ENCODE measurements around the gene KIAA0232.

The KIAA0232 gene

GRCh38 chr4:6892909-6893202, 110.3 kb downstream of the KIAA0232 start:
- no peaks in the 10 kb centered on the region for H3F3A ChIP-seq (ENCODE audit: control insufficient read depth, insufficient read depth)
- H3K79me2 ChIP-seq (ENCODE audit: control insufficient read depth, low read length), result no peaks in the 10 kb centered on the region
- no peak overlapping the region for H3K4me2 ChIP-seq (ENCODE audit: low read length)
- H3K27me3 ChIP-seq (ENCODE audit: control insufficient read depth, low read length), result no peaks in the 10 kb centered on the region
- TF ChIP-seq CTCF (IDR thresholded peaks at IDR 0.05; ENCODE audit: low read depth, low read length, poor library complexity, severe bottlenecking) (no peak), EZH2phosphoT487 (IDR thresholded peaks at IDR 0.05; ENCODE audit: borderline replicate concordance, low read length) (no peak)
- H4K20me1 ChIP-seq (ENCODE audit: control insufficient read depth, insufficient read depth, low read depth, low read length), result no peaks in the 10 kb centered on the region
- peaks cover 4% of the 10 kb centered on the region for H3K4me1 ChIP-seq (ENCODE audit: control insufficient read depth, low read length)
- H3K36me3 ChIP-seq (ENCODE audit: control insufficient read depth, low read length), result no peaks in the 10 kb centered on the region
- H3K4me3 ChIP-seq (ENCODE audit: low read length), result no peak overlapping the region
- no peak overlapping the region for H3K27ac ChIP-seq (ENCODE audit: low read depth, low read length)
- no peaks in the 10 kb centered on the region for H3K9me2 ChIP-seq (replicated peaks; ENCODE audit: control insufficient read depth, low read length)
- H3K9me3 ChIP-seq (ENCODE audit: control insufficient read depth, insufficient read depth, low read length), result peaks cover 10% of the 10 kb centered on the region

GRCh38 chr4:6893449-6894085, 111.0 kb downstream of the KIAA0232 start:
- H3K4me3 ChIP-seq (ENCODE audit: low read length), result no peak overlapping the region
- H3K27me3 ChIP-seq (ENCODE audit: control insufficient read depth, low read length), result no peaks in the 10 kb centered on the region
- no peaks in the 10 kb centered on the region for H3F3A ChIP-seq (ENCODE audit: control insufficient read depth, insufficient read depth)
- H4K20me1 ChIP-seq (ENCODE audit: control insufficient read depth, insufficient read depth, low read depth, low read length), result no peaks in the 10 kb centered on the region
- no peaks in the 10 kb centered on the region for H3K79me2 ChIP-seq (ENCODE audit: control insufficient read depth, low read length)
- no peaks in the 10 kb centered on the region for H3K9me2 ChIP-seq (replicated peaks; ENCODE audit: control insufficient read depth, low read length)
- no peak overlapping the region for H3K27ac ChIP-seq (ENCODE audit: low read depth, low read length)
- no peak overlapping the region for H3K4me2 ChIP-seq (ENCODE audit: low read length)
- peaks cover 10% of the 10 kb centered on the region for H3K9me3 ChIP-seq (ENCODE audit: control insufficient read depth, insufficient read depth, low read length)
- H3K36me3 ChIP-seq (ENCODE audit: control insufficient read depth, low read length), result no peaks in the 10 kb centered on the region
- no peaks in the 10 kb centered on the region for H3K4me1 ChIP-seq (ENCODE audit: control insufficient read depth, low read length)
- TF ChIP-seq EZH2phosphoT487 (IDR thresholded peaks at IDR 0.05; ENCODE audit: borderline replicate concordance, low read length) (no peak), CTCF (IDR thresholded peaks at IDR 0.05; ENCODE audit: low read depth, low read length, poor library complexity, severe bottlenecking) (no peak)

- Histone ChIP-seq H3K4me2 (ENCODE audit: low read length) (no peak overlapping the region), H3K27me3 (ENCODE audit: control insufficient read depth, low read length) (no peaks in the 10 kb centered on the region), H3K9me3 (ENCODE audit: control insufficient read depth, insufficient read depth, low read length) (peaks cover 10% of the 10 kb centered on the region), H3K4me1 (ENCODE audit: control insufficient read depth, low read length) (no peaks in the 10 kb centered on the region), H4K20me1 (ENCODE audit: control insufficient read depth, insufficient read depth, low read depth, low read length) (no peaks in the 10 kb centered on the region), H3K4me3 (ENCODE audit: low read length) (no peak overlapping the region), H3K9me2 (replicated peaks; ENCODE audit: control insufficient read depth, low read length) (no peaks in the 10 kb centered on the region), H3K27ac (ENCODE audit: low read depth, low read length) (no peak overlapping the region), H3F3A (ENCODE audit: control insufficient read depth, insufficient read depth) (no peaks in the 10 kb centered on the region), H3K36me3 (ENCODE audit: control insufficient read depth, low read length) (no peaks in the 10 kb centered on the region), H3K79me2 (ENCODE audit: control insufficient read depth, low read length) (no peaks in the 10 kb centered on the region)
- TF ChIP-seq CTCF (IDR thresholded peaks at IDR 0.05; ENCODE audit: low read depth, low read length, poor library complexity, severe bottlenecking) (no peak), EZH2phosphoT487 (IDR thresholded peaks at IDR 0.05; ENCODE audit: borderline replicate concordance, low read length) (no peak)
Measured at GRCh38 chr4:6894086-6894478, 111.6 kb downstream of the KIAA0232 start.
